ENCODE results near the gene PRKCH.

GRCh38 chr14:61315313-61315712 is 6.1 kb upstream of the PRKCH start:
- TF ChIP-seq CTCF (IDR thresholded peaks at IDR 0.05; ENCODE audit: poor library complexity), result no peak
- TF ChIP-seq EZH2phosphoT487 (IDR thresholded peaks at IDR 0.05; ENCODE audit: low read depth, severe bottlenecking, unreplicated experiment), result no peak
- TF ChIP-seq EZH2 (IDR thresholded peaks at IDR 0.05; ENCODE audit: borderline replicate concordance), result no peak

All from hepatocyte (in vitro differentiated cells).